Measurements from ENCODE around the gene EVX1. TPM values are rescaled to one million over a fixed set of nuclear protein-coding genes. Genes with fewer than 3 reads are reported as not detected.

The EVX1 gene
- total and polyA plus RNA-seq, 2 experiments from 2014 or later, result 0.95 to 1.1 TPM

DNA sequence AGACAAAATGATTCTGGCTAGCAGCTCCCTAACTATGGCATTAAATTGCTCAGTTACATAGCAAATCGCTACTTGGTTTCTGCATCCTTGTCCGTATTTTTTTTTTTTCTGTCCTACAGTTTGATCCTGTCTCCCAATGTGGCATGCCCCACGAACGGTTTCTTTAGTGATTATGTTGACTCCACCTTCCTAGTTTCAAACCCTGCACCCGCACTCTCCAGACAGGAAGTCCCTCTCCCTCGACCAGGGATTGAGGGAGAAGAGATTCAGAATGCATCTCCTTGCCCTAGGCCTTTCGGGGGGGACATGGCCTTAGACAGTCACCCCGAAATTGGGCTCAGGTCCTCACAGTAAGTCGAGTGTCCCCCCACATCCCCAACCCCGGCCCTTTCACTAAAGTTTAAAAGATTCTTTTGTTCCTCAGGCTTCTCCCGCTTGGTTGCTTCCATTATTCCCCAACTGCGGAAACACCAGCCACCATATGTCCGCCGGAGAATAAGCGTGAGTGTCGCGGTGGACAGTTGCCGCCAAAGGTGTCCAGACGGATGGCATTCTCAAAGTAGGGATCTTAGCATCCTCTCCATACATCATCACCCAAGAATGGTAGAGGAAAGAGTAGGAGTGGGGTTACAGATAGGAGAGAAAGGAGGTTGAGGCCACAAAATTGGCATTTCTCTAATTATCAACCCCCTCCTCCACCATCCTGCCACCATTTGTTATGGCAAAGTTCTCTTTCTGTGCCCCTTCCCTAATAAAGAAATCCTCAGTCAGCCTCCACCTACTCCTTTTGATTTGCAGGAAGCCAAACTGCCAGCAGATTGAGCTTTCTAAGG lies 7.3 kb downstream of the EVX1 start:
- Histone ChIP-seq H3K9me3 (ENCODE audit: low read depth) (no peaks in the 10 kb centered on the region), H3K9me2 (replicated peaks; ENCODE audit: insufficient read depth) (no peaks in the 10 kb centered on the region), H3K4me1 (ENCODE audit: insufficient read depth) (peaks cover 7% of the 10 kb centered on the region), H3K36me3 (replicated peaks; ENCODE audit: insufficient read depth, low read depth) (no peaks in the 10 kb centered on the region), H3K4me3 (no peak overlapping the region), H2AFZ (no peak overlapping the region), H3K4me2 (no peak overlapping the region), H3K27ac (no peak overlapping the region), H3K27me3 (peaks cover 97% of the 10 kb centered on the region), H4K20me1 (ENCODE audit: insufficient read depth, poor library complexity, severe bottlenecking) (no peaks in the 10 kb centered on the region), H3K79me2 (no peaks in the 10 kb centered on the region)
- peak; percentile 3 for TF ChIP-seq EZH2 (IDR thresholded peaks at IDR 0.05; ENCODE audit: borderline replicate concordance)
- TF ChIP-seq EZH2phosphoT487 (IDR thresholded peaks at IDR 0.05; ENCODE audit: low read depth, severe bottlenecking, unreplicated experiment), result no peak
- TF ChIP-seq, protein P1, sequence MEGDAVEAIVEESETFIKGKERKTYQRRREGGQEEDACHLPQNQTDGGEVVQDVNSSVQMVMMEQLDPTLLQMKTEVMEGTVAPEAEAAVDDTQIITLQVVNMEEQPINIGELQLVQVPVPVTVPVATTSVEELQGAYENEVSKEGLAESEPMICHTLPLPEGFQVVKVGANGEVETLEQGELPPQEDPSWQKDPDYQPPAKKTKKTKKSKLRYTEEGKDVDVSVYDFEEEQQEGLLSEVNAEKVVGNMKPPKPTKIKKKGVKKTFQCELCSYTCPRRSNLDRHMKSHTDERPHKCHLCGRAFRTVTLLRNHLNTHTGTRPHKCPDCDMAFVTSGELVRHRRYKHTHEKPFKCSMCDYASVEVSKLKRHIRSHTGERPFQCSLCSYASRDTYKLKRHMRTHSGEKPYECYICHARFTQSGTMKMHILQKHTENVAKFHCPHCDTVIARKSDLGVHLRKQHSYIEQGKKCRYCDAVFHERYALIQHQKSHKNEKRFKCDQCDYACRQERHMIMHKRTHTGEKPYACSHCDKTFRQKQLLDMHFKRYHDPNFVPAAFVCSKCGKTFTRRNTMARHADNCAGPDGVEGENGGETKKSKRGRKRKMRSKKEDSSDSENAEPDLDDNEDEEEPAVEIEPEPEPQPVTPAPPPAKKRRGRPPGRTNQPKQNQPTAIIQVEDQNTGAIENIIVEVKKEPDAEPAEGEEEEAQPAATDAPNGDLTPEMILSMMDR (IDR thresholded peaks at IDR 0.05; ENCODE audit: poor library complexity), result no peak
- WGBS (ENCODE audit: low lambda C conversion rate, missing lambda C conversion rate), result 54% methylated on average over 19 of the region's 19 CpGs
- DNase-seq (ENCODE audit: low spot score), result no peak

DNA sequence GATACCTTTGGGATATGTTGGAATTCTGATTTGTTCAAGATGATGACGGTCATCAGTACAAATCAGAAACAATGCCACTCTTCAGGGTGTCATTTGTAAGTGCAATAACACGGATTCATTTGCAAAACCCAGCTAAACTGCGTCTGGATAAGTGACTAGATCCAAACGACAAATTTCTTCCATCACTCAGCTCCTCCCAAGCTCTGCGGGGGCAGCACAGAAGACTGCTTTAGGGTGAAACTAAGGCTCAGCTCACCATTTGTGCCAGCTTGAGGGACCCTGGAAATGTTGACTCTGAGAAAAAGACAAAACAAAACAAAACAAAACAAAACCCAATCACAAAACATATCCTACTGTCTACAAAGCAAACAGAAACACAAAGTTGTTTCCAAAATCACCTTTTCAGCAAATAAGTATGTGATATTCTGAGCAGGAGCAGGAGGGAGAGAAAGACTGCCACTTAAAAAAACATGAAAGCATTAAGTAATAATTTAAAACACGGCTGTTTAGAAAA lies 8.0 kb downstream of the EVX1 start:
- Histone ChIP-seq H3K4me3 (no peak overlapping the region), H3K36me3 (replicated peaks; ENCODE audit: insufficient read depth, low read depth) (no peaks in the 10 kb centered on the region), H4K20me1 (ENCODE audit: insufficient read depth, poor library complexity, severe bottlenecking) (no peaks in the 10 kb centered on the region), H3K4me1 (ENCODE audit: insufficient read depth) (peaks cover 7% of the 10 kb centered on the region), H3K9me3 (ENCODE audit: low read depth) (no peaks in the 10 kb centered on the region), H3K4me2 (no peak overlapping the region), H2AFZ (no peak overlapping the region), H3K27ac (no peak overlapping the region), H3K9me2 (replicated peaks; ENCODE audit: insufficient read depth) (no peaks in the 10 kb centered on the region), H3K27me3 (peaks cover 91% of the 10 kb centered on the region), H3K79me2 (no peaks in the 10 kb centered on the region)
- TF ChIP-seq EZH2 (IDR thresholded peaks at IDR 0.05; ENCODE audit: borderline replicate concordance) (no peak), EZH2phosphoT487 (IDR thresholded peaks at IDR 0.05; ENCODE audit: low read depth, severe bottlenecking, unreplicated experiment) (no peak)
- TF ChIP-seq, protein P1 (IDR thresholded peaks at IDR 0.05; ENCODE audit: poor library complexity), result no peak
- no peak for DNase-seq (ENCODE audit: low spot score)
- 48% methylated on average over 6 of the region's 6 CpGs for WGBS (ENCODE audit: low lambda C conversion rate, missing lambda C conversion rate)

DNA sequence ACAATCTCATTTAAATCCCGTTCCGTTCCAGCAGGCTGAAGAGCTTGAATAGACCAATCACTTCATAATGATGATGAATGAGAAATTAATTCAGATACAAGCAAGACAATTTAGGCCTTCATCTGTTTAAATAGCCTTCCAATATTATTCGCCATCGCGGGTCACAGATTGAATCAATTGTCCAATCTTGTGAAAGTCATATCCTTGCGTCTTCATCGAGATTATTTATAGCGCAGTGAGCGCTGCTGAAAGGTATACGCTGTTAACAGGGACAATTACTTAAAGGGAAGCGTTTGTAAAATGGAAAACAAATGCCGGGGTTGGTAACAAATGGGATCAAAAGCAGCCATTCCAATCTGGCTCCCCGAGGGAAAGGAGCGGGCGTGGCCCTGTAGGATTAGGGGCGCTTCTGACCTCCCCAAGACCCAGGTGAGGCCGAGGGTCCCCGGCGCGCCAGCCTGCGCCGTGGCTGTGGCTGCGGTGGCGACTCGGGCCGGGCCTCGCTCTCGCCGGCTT lies 8.6 kb downstream of the EVX1 start:
- H3K9me3 ChIP-seq (ENCODE audit: low read depth), result no peaks in the 10 kb centered on the region
- peaks cover 85% of the 10 kb centered on the region for H3K27me3 ChIP-seq
- no peak overlapping the region for H3K4me3 ChIP-seq
- H2AFZ ChIP-seq, result peak overlapping the region; percentile 40
- no peaks in the 10 kb centered on the region for H3K79me2 ChIP-seq
- DNase-seq (ENCODE audit: low spot score), result no peak
- 28% methylated on average over 29 of the region's 29 CpGs for WGBS (ENCODE audit: low lambda C conversion rate, missing lambda C conversion rate)
- TF ChIP-seq, protein P1 (IDR thresholded peaks at IDR 0.05; ENCODE audit: poor library complexity), result no peak
- TF ChIP-seq EZH2 (IDR thresholded peaks at IDR 0.05; ENCODE audit: borderline replicate concordance) (peak; percentile 75), EZH2phosphoT487 (IDR thresholded peaks at IDR 0.05; ENCODE audit: low read depth, severe bottlenecking, unreplicated experiment) (peak; percentile 22)
- peaks cover 7% of the 10 kb centered on the region for H3K4me1 ChIP-seq (ENCODE audit: insufficient read depth)
- H3K4me2 ChIP-seq, result peak overlapping the region; percentile 68
- no peaks in the 10 kb centered on the region for H3K36me3 ChIP-seq (replicated peaks; ENCODE audit: insufficient read depth, low read depth)
- H3K27ac ChIP-seq, result no peak overlapping the region
- no peaks in the 10 kb centered on the region for H4K20me1 ChIP-seq (ENCODE audit: insufficient read depth, poor library complexity, severe bottlenecking)
- no peaks in the 10 kb centered on the region for H3K9me2 ChIP-seq (replicated peaks; ENCODE audit: insufficient read depth)
